Astrocyte of the spinal cord (primary cell): Measurements from ENCODE around the gene MC1R.
"Not testable (repeated sequence)": the region's sequence is repeated elsewhere in the genome, so short reads cannot be mapped to it uniquely, and the experiment has no call there.

ENCODE experiments used
- DNase-seq: peaks from one replicate; pipeline ENCODE4 v3.0.0; 2011; ENCODE audit warnings: low read depth, low spot score
- H3K4me3 ChIP-seq: 2 replicates; pipeline ENCODE4 v1.5.1; 2011; ENCODE audit warnings: low read depth, mild to moderate bottlenecking, low read length, moderate library complexity
- in situ Hi-C: cut with HindIII; loops from 2 replicates; pipeline ENCODE4 v1.10.0; 2017; ENCODE audit warnings: low sequenced_read_pairs
- TF ChIP-seq, protein P1 (sequence below): IDR thresholded peaks from 2 replicates; pipeline ENCODE4 v1.5.1; 2012; ENCODE audit warnings: low read depth, mild to moderate bottlenecking, low read length, inconsistent platforms

The MC1R gene

DNA sequence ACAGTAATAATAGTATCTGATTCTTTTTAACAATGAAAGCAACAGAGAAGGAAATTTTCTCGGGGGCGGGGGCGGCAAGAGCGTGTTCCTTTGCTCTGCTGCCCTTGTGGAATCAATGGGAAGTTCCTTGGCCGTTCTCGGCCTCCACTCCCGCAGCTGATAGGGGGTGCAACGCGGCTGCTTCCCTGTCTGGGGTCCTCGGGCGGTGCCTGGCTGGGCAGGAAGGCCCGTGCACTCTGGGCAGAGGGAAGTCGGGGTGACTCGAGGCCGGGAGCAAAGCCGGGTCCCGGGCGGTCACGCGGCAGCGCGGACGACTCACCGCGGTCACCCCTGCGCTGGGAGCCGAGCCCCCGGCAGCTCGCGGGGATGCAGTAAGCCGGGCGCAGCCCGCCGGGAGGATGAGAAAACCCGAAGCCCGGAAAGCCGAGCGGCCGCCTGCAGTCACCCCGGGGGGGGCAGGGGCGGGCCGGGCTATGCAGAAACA lies 7.0 kb downstream of the MC1R start:
- TF ChIP-seq, protein P1, sequence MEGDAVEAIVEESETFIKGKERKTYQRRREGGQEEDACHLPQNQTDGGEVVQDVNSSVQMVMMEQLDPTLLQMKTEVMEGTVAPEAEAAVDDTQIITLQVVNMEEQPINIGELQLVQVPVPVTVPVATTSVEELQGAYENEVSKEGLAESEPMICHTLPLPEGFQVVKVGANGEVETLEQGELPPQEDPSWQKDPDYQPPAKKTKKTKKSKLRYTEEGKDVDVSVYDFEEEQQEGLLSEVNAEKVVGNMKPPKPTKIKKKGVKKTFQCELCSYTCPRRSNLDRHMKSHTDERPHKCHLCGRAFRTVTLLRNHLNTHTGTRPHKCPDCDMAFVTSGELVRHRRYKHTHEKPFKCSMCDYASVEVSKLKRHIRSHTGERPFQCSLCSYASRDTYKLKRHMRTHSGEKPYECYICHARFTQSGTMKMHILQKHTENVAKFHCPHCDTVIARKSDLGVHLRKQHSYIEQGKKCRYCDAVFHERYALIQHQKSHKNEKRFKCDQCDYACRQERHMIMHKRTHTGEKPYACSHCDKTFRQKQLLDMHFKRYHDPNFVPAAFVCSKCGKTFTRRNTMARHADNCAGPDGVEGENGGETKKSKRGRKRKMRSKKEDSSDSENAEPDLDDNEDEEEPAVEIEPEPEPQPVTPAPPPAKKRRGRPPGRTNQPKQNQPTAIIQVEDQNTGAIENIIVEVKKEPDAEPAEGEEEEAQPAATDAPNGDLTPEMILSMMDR, result no peak
- no peak for DNase-seq
- H3K4me3 ChIP-seq, result peak overlapping the region; percentile 94
- in situ Hi-C loops, result no loop called here

DNA sequence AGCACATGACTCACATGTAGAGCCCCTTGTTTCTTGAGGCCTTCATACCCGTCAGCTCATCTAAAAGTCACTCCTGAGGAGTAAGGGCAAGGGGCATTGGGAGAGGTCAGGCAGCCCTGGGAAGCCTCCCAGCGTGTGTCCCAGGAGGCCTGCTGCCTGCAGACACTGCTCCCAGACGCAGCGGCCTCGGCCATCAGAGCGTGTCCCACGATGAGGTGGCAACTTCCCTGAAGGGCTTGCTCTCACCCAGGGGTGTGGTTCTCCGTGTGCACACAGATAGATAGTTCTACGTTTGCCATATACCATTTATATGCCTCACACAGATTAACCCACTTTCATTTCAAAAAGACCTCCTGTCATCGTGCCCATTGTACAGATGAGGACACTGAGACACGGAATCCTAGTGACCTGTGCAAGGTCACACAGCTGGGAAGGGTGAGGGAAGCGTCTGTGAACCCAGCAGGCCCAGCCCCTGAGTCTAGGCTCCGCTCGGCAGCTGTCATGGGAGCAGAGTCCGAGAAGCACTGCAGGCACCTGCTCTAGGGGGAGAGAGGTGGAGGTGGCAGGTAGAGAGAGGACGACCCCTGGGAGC lies 12.7 kb downstream of the MC1R start:
- in situ Hi-C loops, result no loop called here
- DNase-seq, result no peak
- H3K4me3 ChIP-seq, result no peak overlapping the region
- TF ChIP-seq, protein P1, result no peak

DNA sequence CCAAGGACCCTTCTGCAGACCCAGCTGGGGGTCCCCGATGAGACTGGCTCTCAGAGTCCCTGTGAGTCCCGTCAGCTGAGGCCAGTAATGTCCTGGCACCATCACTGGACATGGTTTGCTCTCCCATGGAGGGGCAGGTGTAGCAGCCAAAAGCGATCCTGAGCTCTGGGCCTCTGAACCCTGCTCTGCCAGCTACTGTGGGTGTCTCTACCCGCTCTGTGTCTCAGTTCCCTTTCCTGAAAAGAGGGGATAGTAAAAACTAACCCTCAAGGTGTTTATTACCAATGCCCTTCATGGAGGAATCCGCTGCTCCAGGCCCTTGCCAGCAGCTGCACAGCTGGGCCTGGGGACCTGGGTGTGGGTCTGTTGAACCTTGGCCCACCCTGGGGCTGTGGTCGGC lies 13.3 kb downstream of the MC1R start:
- no peak for DNase-seq
- in situ Hi-C loops, result no loop called here
- TF ChIP-seq, protein P1, result no peak
- H3K4me3 ChIP-seq, result no peak overlapping the region

DNA sequence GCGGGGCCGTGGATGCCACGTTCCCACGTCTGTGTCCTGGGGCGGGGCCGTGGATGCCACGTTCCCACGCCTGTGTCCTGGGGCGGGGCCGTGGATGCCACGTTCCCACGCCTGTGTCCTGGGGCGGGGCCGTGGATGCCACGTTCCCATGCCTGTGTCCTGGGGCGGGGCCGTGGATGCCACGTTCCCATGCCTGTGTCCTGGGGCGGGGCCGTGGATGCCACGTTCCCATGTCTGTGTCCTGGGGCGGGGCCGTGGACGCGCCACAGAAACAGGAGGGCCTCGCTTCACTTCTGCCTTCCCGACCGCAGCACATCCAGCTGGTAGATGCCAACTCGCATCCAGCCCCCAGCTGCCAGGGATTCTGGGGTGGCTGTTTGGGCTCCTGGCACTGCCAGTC lies 15.4 kb downstream of the MC1R start:
- DNase-seq, in situ Hi-C loops, H3K4me3 ChIP-seq: not testable (repeated sequence)

DNA sequence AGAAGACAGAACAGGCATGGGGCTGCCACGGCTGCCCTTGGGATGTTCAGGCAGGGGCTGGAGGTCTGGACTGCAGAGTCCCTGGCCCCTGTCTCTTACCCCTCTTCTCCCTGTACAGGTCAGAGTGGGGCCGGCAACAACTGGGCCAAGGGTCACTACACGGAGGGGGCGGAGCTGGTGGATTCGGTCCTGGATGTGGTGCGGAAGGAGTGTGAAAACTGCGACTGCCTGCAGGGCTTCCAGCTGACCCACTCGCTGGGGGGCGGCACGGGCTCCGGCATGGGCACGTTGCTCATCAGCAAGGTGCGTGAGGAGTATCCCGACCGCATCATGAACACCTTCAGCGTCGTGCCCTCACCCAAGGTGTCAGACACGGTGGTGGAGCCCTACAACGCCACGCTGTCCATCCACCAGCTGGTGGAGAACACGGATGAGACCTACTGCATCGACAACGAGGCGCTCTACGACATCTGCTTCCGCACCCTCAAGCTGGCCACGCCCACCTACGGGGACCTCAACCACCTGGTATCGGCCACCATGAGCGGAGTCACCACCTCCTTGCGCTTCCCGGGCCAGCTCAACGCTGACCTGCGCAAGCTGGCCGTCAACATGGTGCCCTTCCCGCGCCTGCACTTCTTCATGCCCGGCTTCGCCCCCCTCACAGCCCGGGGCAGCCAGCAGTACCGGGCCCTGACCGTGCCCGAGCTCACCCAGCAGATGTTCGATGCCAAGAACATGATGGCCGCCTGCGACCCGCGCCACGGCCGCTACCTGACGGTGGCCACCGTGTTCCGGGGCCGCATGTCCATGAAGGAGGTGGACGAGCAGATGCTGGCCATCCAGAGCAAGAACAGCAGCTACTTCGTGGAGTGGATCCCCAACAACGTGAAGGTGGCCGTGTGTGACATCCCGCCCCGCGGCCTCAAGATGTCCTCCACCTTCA lies 16.2 kb downstream of the MC1R start:
- TF ChIP-seq, protein P1, result no peak
- DNase-seq, result no peak
- no peak overlapping the region for H3K4me3 ChIP-seq
- in situ Hi-C loops, result no loop called here

DNA sequence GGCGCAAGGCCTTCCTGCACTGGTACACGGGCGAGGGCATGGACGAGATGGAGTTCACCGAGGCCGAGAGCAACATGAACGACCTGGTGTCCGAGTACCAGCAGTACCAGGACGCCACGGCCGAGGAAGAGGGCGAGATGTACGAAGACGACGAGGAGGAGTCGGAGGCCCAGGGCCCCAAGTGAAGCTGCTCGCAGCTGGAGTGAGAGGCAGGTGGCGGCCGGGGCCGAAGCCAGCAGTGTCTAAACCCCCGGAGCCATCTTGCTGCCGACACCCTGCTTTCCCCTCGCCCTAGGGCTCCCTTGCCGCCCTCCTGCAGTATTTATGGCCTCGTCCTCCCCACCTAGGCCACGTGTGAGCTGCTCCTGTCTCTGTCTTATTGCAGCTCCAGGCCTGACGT lies 17.0 kb downstream of the MC1R start:
- H3K4me3 ChIP-seq, DNase-seq, in situ Hi-C loops: not testable (repeated sequence)

DNA sequence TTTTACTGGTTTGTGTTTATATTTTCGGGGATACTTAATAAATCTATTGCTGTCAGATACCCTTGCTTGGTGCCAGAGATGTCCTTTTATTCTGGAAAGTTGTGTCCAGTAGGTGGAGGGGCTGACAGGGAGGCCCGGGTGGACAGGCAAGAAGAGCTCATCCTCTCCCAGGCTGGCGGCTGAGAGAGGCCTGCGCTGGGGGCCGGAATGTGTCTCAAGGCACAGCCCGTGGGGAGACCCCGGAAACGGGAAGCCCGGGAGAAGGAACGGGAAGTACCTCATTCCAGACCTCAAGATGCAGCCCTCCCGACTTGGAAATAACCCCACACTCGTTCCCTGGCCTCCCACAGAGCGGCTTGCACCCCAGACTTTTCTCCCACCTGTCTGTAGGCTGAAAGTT lies 17.4 kb downstream of the MC1R start:
- TF ChIP-seq, protein P1, result no peak
- no peak overlapping the region for H3K4me3 ChIP-seq
- no peak for DNase-seq
- in situ Hi-C loops, result no loop called here
